ENCODE data around the gene FHIP1A.
"Not testable (repeated sequence)": the region's sequence is repeated elsewhere in the genome, so short reads cannot be mapped to it uniquely, and the experiment has no call there.

FHIP1A gene

DNA sequence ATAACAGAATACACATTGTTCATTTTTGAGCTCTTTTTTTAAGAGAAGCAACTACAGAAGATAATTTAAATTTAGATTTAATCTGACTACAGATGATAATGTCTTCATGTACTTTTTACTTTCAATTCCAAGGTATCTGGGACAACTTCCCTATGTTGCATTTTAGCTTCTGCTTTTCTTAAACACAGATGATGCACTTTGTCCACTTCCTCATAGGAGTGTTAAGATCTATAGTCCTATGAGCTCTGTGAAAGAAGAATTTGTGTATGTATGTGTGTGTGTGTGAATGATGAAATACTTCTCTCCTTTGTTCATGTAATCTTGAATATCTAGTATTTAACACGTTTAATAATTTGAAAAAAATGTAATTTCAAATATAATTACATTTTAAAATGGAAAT is 5.3 kb upstream of the FHIP1A start:
- Histone ChIP-seq H3K36me3 (replicated peaks; ENCODE audit: low read depth, low read length) (no peaks in the 10 kb centered on the region), H3K79me2 (ENCODE audit: low read length) (no peaks in the 10 kb centered on the region), H3K27me3 (ENCODE audit: low read depth, low read length) (peaks cover 5% of the 10 kb centered on the region; the same call in 1 of the 2 replicates), H3K4me3 (ENCODE audit: low read length) (no peak overlapping the region), H4K20me1 (ENCODE audit: insufficient read depth, low read length) (no peaks in the 10 kb centered on the region), H3K27ac (ENCODE audit: low read length) (no peak overlapping the region), H2AFZ (ENCODE audit: low read depth, low read length) (no peak overlapping the region), H3K9me3 (ENCODE audit: insufficient read depth, low read length) (no peaks in the 10 kb centered on the region), H3K4me1 (ENCODE audit: low read length) (peaks cover 12% of the 10 kb centered on the region), H3K4me2 (ENCODE audit: low read length) (no peak overlapping the region; the same call in 1 of the 2 replicates), H3K9ac (ENCODE audit: low read length) (no peak overlapping the region)
- TF ChIP-seq, protein P1, sequence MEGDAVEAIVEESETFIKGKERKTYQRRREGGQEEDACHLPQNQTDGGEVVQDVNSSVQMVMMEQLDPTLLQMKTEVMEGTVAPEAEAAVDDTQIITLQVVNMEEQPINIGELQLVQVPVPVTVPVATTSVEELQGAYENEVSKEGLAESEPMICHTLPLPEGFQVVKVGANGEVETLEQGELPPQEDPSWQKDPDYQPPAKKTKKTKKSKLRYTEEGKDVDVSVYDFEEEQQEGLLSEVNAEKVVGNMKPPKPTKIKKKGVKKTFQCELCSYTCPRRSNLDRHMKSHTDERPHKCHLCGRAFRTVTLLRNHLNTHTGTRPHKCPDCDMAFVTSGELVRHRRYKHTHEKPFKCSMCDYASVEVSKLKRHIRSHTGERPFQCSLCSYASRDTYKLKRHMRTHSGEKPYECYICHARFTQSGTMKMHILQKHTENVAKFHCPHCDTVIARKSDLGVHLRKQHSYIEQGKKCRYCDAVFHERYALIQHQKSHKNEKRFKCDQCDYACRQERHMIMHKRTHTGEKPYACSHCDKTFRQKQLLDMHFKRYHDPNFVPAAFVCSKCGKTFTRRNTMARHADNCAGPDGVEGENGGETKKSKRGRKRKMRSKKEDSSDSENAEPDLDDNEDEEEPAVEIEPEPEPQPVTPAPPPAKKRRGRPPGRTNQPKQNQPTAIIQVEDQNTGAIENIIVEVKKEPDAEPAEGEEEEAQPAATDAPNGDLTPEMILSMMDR (IDR thresholded peaks at IDR 0.05; ENCODE audit: low read depth, low read length), result no peak
- no peak for TF ChIP-seq EZH2phosphoT487 (IDR thresholded peaks at IDR 0.05; ENCODE audit: low read depth)

- H3K79me2 ChIP-seq (ENCODE audit: low read length); H3K4me2 ChIP-seq (ENCODE audit: low read length); H2AFZ ChIP-seq (ENCODE audit: low read depth, low read length); H3K4me3 ChIP-seq (ENCODE audit: low read length); H3K27ac ChIP-seq (ENCODE audit: low read length); H3K9ac ChIP-seq (ENCODE audit: low read length); H3K9me3 ChIP-seq (ENCODE audit: insufficient read depth, low read length); H4K20me1 ChIP-seq (ENCODE audit: insufficient read depth, low read length); H3K36me3 ChIP-seq (replicated peaks; ENCODE audit: low read depth, low read length): not testable (repeated sequence)
- peaks cover 12% of the 10 kb centered on the region for H3K4me1 ChIP-seq (ENCODE audit: low read length)
- H3K27me3 ChIP-seq (ENCODE audit: low read depth, low read length), result peaks cover 12% of the 10 kb centered on the region
Measured at GRCh38 chr4:151404802-151405201, 4.2 kb upstream of the FHIP1A start.

- Histone ChIP-seq H4K20me1 (ENCODE audit: insufficient read depth, low read length) (no peaks in the 10 kb centered on the region), H3K4me2 (ENCODE audit: low read length) (peak overlapping the region; percentile 88), H3K27ac (ENCODE audit: low read length) (no peak overlapping the region), H3K27me3 (ENCODE audit: low read depth, low read length) (peaks cover 20% of the 10 kb centered on the region), H3K9me3 (ENCODE audit: insufficient read depth, low read length) (no peaks in the 10 kb centered on the region), H3K79me2 (ENCODE audit: low read length) (no peaks in the 10 kb centered on the region), H3K36me3 (replicated peaks; ENCODE audit: low read depth, low read length) (no peaks in the 10 kb centered on the region), H2AFZ (ENCODE audit: low read depth, low read length) (no peak overlapping the region), H3K4me3 (ENCODE audit: low read length) (peak overlapping the region; percentile 83), H3K9ac (ENCODE audit: low read length) (no peak overlapping the region), H3K4me1 (ENCODE audit: low read length) (peaks cover 12% of the 10 kb centered on the region)
- TF ChIP-seq, protein P1 (IDR thresholded peaks at IDR 0.05; ENCODE audit: low read depth, low read length), result no peak
- no peak for TF ChIP-seq EZH2phosphoT487 (IDR thresholded peaks at IDR 0.05; ENCODE audit: low read depth)
Measured at GRCh38 chr4:151407018-151407417, 2.0 kb upstream of the FHIP1A start.

GRCh38 chr4:151407466-151408379 is 1.3 kb upstream of the FHIP1A start:
- TF ChIP-seq, protein P1 (IDR thresholded peaks at IDR 0.05; ENCODE audit: low read depth, low read length), result peak; percentile 27; the same call in 1 of the 2 replicates
- TF ChIP-seq EZH2phosphoT487 (IDR thresholded peaks at IDR 0.05; ENCODE audit: low read depth), result no peak

More at GRCh38 chr4:151407466-151408379, 1.3 kb upstream of the FHIP1A start:
- no peaks in the 10 kb centered on the region for H4K20me1 ChIP-seq (ENCODE audit: insufficient read depth, low read length)
- H2AFZ ChIP-seq (ENCODE audit: low read depth, low read length), result peak overlapping the region; percentile 72
- H3K4me2 ChIP-seq (ENCODE audit: low read length), result peak overlapping the region; percentile 88
- no peaks in the 10 kb centered on the region for H3K36me3 ChIP-seq (replicated peaks; ENCODE audit: low read depth, low read length)
- H3K79me2 ChIP-seq (ENCODE audit: low read length), result no peaks in the 10 kb centered on the region
- no peaks in the 10 kb centered on the region for H3K9me3 ChIP-seq (ENCODE audit: insufficient read depth, low read length)
- H3K9ac ChIP-seq (ENCODE audit: low read length), result peak overlapping the region; percentile 59
- H3K27me3 ChIP-seq (ENCODE audit: low read depth, low read length), result peaks cover 20% of the 10 kb centered on the region
- no peak overlapping the region for H3K27ac ChIP-seq (ENCODE audit: low read length)
- peak overlapping the region; percentile 83 for H3K4me3 ChIP-seq (ENCODE audit: low read length)
- peaks cover 12% of the 10 kb centered on the region for H3K4me1 ChIP-seq (ENCODE audit: low read length)
